Psoas muscle (tissue), 8 donors: ENCODE measurements around the gene ARHGAP10. TPM values are rescaled to one million over a fixed set of nuclear protein-coding genes. Genes with fewer than 3 reads are reported as not detected.
A peak's percentile ranks its signal among the peaks of the same experiment; 100 is the strongest.

Experiments
- ATAC-seq, 4 donors: fragments of 200-7000 bp; cut with Tn5 transposase; one replicate each; pipeline ENCODE4 v1.9.1; 2020; ENCODE audit warnings: moderate library complexity in 3 of 4, mild to moderate bottlenecking in 2 of 4
- DNase-seq, 2 donors: peaks; one replicate each; pipeline ENCODE4 v3.0.0-alpha.2; 2020
- H3K27ac ChIP-seq: fragments of 200-600 bp; one replicate; pipeline ENCODE4 v1.8.0; 2022
- H3K27me3 ChIP-seq, 3 donors: fragments of 200-600 bp in 1 of 3; one replicate each; pipeline versions ENCODE4 v1.6.1 to v1.8.0; 2013 to 2022; ENCODE audit warnings: low read length in 2 of 3, mild to moderate bottlenecking in 2 of 3, moderate library complexity in 1 of 3; ENCODE audit not compliant: insufficient read depth in 3 of 3
- H3K36me3 ChIP-seq, 2 donors: fragments of 200-600 bp in 1 of 2; one replicate each; pipeline versions ENCODE4 v1.6.1 to v1.8.0; 2013 to 2022; ENCODE audit warnings: low read depth in 1 of 2, mild to moderate bottlenecking in 1 of 2, moderate library complexity in 1 of 2; ENCODE audit not compliant: insufficient read depth in 1 of 2
- H3K4me1 ChIP-seq: fragments of 200-600 bp; one replicate; pipeline ENCODE4 v1.8.0; 2022
- H3K4me3 ChIP-seq: fragments of 200-600 bp; one replicate; pipeline ENCODE4 v1.8.0; 2022; ENCODE audit warnings: mild to moderate bottlenecking
- H3K9me3 ChIP-seq: fragments of 200-600 bp; one replicate; pipeline ENCODE4 v1.8.0; 2022
- WGBS, 3 donors: extraction: QIAGEN DNeasy Blood & Tissue Kit; methylation state at CpG; one replicate each; pipeline versions ENCODE4 v1.1.6 to v1.1.7; 2013; 5-methylcytosine and 5-hydroxymethylcytosine counted together
- intact Hi-C, 2 donors: fragments of 100-400 bp; cut with DNase I; formaldehyde crosslinking; loops; one replicate each; pipeline versions ENCODE4 v1.11.0 to v1.14.2; 2022
- polyA plus RNA-seq, 3 donors: library from polyadenylated mRNA; stranded (reverse); fragments of 200-250 nt; gene quantifications; one replicate each; pipeline ENCODE4 v1.2.3, GENCODE V29; 2013
- total RNA-seq, 4 donors: library from RNA; stranded (reverse); fragmentation: NEBNext Ultra II Directional in 2 of 4; extraction: Animal tissue kit (Norgen Biotek cat#: 25700) in 2 of 4; gene quantifications; one replicate each; pipeline versions ENCODE4 v1.2.1 to v1.2.4, GENCODE V29; 2021 to 2023
- TF ChIP-seq, protein P1 (sequence below): fragments of 200-600 bp; IDR thresholded peaks from one replicate; pipeline ENCODE4 v1.8.0; 2022; ENCODE audit warnings: antibody characterized with exemption
- donor health status: healthy with polysubstance abuse.
- donor health status: DM: no; HTN: no; CAD: no; lungs with moderate emphysema.
- donor health status: Bipolar disorder and iron deficiency.
- donor health status: healthy.
- donor health status: DM: yes; HTN: yes; CAD: no.
- donor health status: DM: no; HTN: no; CAD: no.
- donor health status: DM: no; HTN: no; CAD: no.
- donor health status: DM: yes; HTN: yes; CAD: no.

The ARHGAP10 gene
- total and polyA plus RNA-seq, 7 donors: 28.8 to 43.5 (median 34.0) TPM

DNA sequence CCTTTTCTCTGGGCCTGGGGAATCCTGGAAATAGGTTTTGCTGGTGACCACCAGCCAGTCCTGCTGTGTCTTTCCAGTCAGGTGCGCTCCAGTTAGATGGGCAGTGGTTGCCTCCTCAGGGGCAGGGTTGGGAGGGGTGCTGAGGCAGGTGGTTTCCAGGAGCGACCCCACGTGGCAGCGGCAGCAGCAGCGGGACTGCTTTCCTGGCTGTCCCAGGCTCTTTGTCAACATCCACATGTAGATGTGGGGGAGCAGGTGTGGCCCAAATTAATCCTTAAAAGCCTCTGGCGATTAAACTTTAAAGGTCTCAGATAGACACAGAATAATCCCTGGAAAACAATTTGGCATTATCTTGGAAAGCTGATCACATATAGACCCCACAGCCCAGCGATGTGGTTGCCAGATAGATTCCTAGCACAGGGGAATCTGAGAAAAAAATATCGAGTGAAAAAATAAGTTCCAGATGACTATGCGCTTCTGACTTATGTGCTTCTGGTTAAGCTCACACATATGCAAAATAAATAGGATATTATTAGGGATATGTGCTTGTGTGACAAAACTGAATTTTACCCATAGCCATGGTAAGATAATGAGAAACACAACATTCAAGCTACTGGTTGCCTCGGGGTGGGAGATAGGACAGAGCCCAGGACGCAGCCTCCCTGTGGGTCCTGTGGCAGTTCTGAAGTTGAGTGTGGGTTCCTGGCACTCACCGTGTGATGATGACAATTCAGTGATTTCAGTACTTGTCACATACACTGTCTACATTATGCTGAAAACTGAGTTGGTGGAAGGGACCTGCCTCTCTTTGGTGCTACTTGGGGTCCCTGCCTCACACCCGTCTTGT is 336.4 kb downstream of the ARHGAP10 start:
- Histone ChIP-seq H3K4me1 (peaks cover 52% of the 10 kb centered on the region), H3K27ac (peak overlapping the region; percentile 71), H3K9me3 (no peaks in the 10 kb centered on the region), H3K4me3 (no peak overlapping the region), H3K27me3 (no peaks in the 10 kb centered on the region), H3K36me3 (peaks cover 0 to 38% of the 10 kb centered on the region in 2 donors)
- TF ChIP-seq, protein P1, sequence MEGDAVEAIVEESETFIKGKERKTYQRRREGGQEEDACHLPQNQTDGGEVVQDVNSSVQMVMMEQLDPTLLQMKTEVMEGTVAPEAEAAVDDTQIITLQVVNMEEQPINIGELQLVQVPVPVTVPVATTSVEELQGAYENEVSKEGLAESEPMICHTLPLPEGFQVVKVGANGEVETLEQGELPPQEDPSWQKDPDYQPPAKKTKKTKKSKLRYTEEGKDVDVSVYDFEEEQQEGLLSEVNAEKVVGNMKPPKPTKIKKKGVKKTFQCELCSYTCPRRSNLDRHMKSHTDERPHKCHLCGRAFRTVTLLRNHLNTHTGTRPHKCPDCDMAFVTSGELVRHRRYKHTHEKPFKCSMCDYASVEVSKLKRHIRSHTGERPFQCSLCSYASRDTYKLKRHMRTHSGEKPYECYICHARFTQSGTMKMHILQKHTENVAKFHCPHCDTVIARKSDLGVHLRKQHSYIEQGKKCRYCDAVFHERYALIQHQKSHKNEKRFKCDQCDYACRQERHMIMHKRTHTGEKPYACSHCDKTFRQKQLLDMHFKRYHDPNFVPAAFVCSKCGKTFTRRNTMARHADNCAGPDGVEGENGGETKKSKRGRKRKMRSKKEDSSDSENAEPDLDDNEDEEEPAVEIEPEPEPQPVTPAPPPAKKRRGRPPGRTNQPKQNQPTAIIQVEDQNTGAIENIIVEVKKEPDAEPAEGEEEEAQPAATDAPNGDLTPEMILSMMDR: no peak
- intact Hi-C loops: no loop called here
- 51 to 67% (median 52%) methylated on average over 13 of the region's 13 CpGs for WGBS, 3 donors
- DNase-seq (no peak), ATAC-seq (peak; percentile 32 to 65 (median 42))

DNA sequence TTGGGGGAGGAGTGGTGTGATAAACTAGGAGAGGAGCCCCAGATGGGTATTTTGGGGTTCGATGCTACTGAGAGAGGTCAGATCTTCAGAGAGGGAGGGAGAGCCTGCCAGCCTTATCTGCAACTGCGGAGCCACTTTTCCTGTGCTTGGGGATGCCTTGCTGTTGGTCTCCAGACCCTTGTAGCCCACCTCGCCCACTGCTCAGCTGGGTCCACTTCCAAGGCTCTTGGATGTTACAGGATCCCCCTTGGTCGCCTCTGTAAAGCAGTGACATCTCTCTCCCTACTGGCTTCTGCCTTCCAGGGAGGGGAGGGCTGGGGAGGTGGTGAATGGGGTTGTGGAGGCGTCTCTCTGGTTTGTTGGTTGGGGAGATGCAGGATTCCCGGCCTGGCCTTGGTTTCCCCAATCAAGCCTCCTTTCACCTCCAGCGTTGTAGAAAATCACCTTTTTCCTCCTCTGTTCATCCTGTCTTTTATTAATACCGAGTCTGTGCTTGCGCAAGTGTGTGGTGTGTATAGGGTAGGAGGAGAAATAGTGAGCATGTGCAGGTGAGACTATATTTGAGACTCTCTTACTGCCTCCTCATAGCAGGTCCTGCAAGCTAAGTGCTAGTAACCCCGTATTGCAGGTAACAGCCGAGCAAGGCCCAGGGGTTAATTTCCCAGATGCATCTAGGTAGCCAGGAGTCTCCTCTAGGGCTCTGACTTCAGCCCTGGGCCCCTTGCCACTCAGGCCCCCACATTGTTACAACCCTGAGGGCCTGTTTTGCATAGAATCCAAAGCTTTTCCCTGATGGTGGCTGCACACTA is 337.4 kb downstream of the ARHGAP10 start:
- intact Hi-C loops: no loop called here
- H3K4me1 ChIP-seq: peaks cover 59% of the 10 kb centered on the region
- ATAC-seq: no peak
- no peak for DNase-seq
- H3K4me3 ChIP-seq: no peak overlapping the region
- WGBS, 3 donors: 87 to 90% (median 87%) methylated on average over 11 of the region's 11 CpGs
- H3K27me3 ChIP-seq: no peaks in the 10 kb centered on the region
- TF ChIP-seq, protein P1: no peak
- no peaks in the 10 kb centered on the region for H3K9me3 ChIP-seq
- H3K36me3 ChIP-seq: peaks cover 0 to 28% of the 10 kb centered on the region in 2 donors
- peak overlapping the region; percentile 71 for H3K27ac ChIP-seq

DNA sequence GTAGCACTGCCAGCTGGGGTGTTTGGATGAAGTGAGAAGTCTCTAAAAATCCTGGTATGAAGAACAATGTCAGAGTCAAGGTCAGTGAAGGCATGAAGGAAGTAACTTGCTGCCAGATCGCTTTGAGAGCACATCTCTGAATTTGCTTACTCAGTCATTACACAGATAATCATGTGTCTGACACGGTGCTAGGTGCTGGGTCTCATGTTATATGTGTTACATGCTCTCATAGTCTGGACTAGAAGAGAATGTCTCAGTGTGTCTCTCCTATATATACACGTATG is 337.9 kb downstream of the ARHGAP10 start:
- intact Hi-C loops: no loop called here
- WGBS, 3 donors: 20 to 42% (median 21%) methylated on average over 3 of the region's 3 CpGs
- DNase-seq (no peak), ATAC-seq (no peak)
- H3K4me1 ChIP-seq: peaks cover 64% of the 10 kb centered on the region
- no peaks in the 10 kb centered on the region for H3K27me3 ChIP-seq
- H3K36me3 ChIP-seq: peaks cover 0 to 23% of the 10 kb centered on the region in 2 donors
- H3K9me3 ChIP-seq: no peaks in the 10 kb centered on the region
- no peak overlapping the region for H3K4me3 ChIP-seq
- peak overlapping the region; percentile 16 for H3K27ac ChIP-seq
- TF ChIP-seq, protein P1: no peak

DNA sequence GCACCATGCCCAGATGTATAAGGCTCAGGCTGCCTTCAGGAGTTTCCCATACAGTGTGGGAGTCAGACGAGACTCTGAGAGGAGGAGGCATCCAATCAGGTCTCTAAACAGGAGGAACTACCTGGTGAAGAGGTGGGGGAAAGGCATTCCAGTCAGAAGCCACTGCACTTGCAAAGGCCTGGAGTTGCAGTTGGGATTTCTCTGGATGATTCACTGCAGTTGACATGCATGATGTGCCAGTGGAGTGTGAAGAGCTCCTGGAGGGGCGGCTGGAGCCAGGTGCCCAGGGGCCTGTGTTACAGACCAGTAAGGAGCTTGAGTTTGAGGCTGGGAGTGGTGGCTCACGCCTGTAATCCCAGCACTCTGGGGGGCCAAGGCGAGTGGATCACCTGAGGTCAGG is 339.1 kb downstream of the ARHGAP10 start:
- no peak for DNase-seq
- intact Hi-C loops: no loop called here
- no peak overlapping the region for H3K27ac ChIP-seq
- H3K4me1 ChIP-seq: peaks cover 68% of the 10 kb centered on the region
- H3K4me3 ChIP-seq: no peak overlapping the region
- TF ChIP-seq, protein P1: no peak
- WGBS, 3 donors: 80 to 90% (median 83%) methylated on average over 4 of the region's 4 CpGs
- ATAC-seq: peak in 1 of 4 donors; percentile 26
- H3K9me3 ChIP-seq: no peaks in the 10 kb centered on the region
- peaks cover 0 to 19% of the 10 kb centered on the region in 2 donors for H3K36me3 ChIP-seq
- H3K27me3 ChIP-seq: no peaks in the 10 kb centered on the region
